Activated T-cell treated with anti-CD3 and anti-CD28 coated beads, Interleukin-2, amount 50 U/mL, for 1 hour (primary cell): ENCODE results near the gene SNRNP200.
A peak's percentile ranks its signal among the peaks of the same experiment; 100 is the strongest.

Source experiments
- DNase-seq: peaks from one replicate; pipeline ENCODE4 v3.0.0-alpha.2; 2020

SNRNP200 gene

GRCh38 chr2:96305091-96305978 is at the start of gene SNRNP200:
TSS of gene SNRNP200 (minus strand) at chr2:96305546. CDS start at chr2:96305437, 109 bp downstream.
- DNase-seq = peak; percentile 92

GRCh38 chr2:96354492-96354891 is 49.1 kb upstream of the SNRNP200 start:
- no peak for DNase-seq

GRCh38 chr2:96353606-96354101 is 48.3 kb upstream of the SNRNP200 start:
- DNase-seq = no peak

- no peak for DNase-seq
Observed at GRCh38 chr2:96353032-96353561, 47.8 kb upstream of the SNRNP200 start.

GRCh38 chr2:96347395-96347794 is 42.0 kb upstream of the SNRNP200 start:
- DNase-seq = no peak

GRCh38 chr2:96345868-96346462 is 40.6 kb upstream of the SNRNP200 start:
- DNase-seq = no peak

- no peak for DNase-seq
Observed at GRCh38 chr2:96345438-96345837, 40.1 kb upstream of the SNRNP200 start.

GRCh38 chr2:96344011-96344410 is 38.7 kb upstream of the SNRNP200 start:
- peak; percentile 35 for DNase-seq

GRCh38 chr2:96342085-96342484 is 36.7 kb upstream of the SNRNP200 start:
- DNase-seq = no peak

- no peak for DNase-seq
Observed at GRCh38 chr2:96341641-96342040, 36.3 kb upstream of the SNRNP200 start.

- DNase-seq = no peak
Observed at GRCh38 chr2:96340493-96341414, 35.4 kb upstream of the SNRNP200 start.

- no peak for DNase-seq
Observed at GRCh38 chr2:96336873-96337272, 31.5 kb upstream of the SNRNP200 start.

GRCh38 chr2:96336104-96336775 is 30.9 kb upstream of the SNRNP200 start:
- no peak for DNase-seq

- no peak for DNase-seq
Observed at GRCh38 chr2:96333708-96334107, 28.4 kb upstream of the SNRNP200 start.

GRCh38 chr2:96330407-96330806 is 25.1 kb upstream of the SNRNP200 start:
- DNase-seq = no peak

GRCh38 chr2:96329874-96330273 is 24.5 kb upstream of the SNRNP200 start:
- DNase-seq = no peak

GRCh38 chr2:96329456-96329855 is 24.1 kb upstream of the SNRNP200 start:
- DNase-seq = no peak

- no peak for DNase-seq
Observed at GRCh38 chr2:96326990-96327820, 21.9 kb upstream of the SNRNP200 start.

GRCh38 chr2:96326564-96326963 is 21.2 kb upstream of the SNRNP200 start:
- DNase-seq = no peak

- DNase-seq = peak; percentile 61
Observed at GRCh38 chr2:96325884-96326255, 20.5 kb upstream of the SNRNP200 start.
